K562 (cell line): ENCODE measurements around the gene APP.

Source experiments
- CC2D1A ChIP-seq: fragments of 450-650 bp; IDR thresholded peaks from 2 replicates; pipeline ENCODE4 v1.6.1; 2017; ENCODE audit warnings: mild to moderate bottlenecking
- KLF6 ChIP-seq: fragments of 250-450 bp; sonication (Bioruptor Pico); IDR thresholded peaks from 2 replicates; pipeline ENCODE4 v1.4.0; 2020; ENCODE audit warnings: mild to moderate bottlenecking, moderate library complexity, borderline replicate concordance
- NRF1 ChIP-seq, 2 experiments: fragments of 450-650 bp; IDR thresholded peaks in 1 of 2; conservative IDR thresholded peaks in 1 of 2; 2 replicates each; pipeline ENCODE4 v1.6.1; 2014; ENCODE audit warnings: mild to moderate bottlenecking in 2 of 2
- SPI1 ChIP-seq: IDR thresholded peaks from 2 replicates; pipeline ENCODE4 v1.6.1; 2011; ENCODE audit warnings: low read depth, low read length, control low read depth, borderline replicate concordance
- ZNF274 ChIP-seq: IDR thresholded peaks from 2 replicates; pipeline ENCODE4 v1.6.1; 2011; ENCODE audit warnings: low read depth, mild to moderate bottlenecking, low read length, moderate library complexity, borderline replicate concordance
- TF ChIP-seq, protein P1 (sequence below), 2 experiments: fragments of 450-650 bp; formaldehyde crosslinking in 1 of 2; IDR thresholded peaks; 2 replicates each; pipeline versions ENCODE4 v1.4.0 to v1.6.1; 2014 to 2020; ENCODE audit warnings: mild to moderate bottlenecking in 2 of 2, borderline replicate concordance in 1 of 2, low read depth in 1 of 2
- TF ChIP-seq, protein P2 (sequence below), 3 experiments: IDR thresholded peaks in 2 of 3; conservative IDR thresholded peaks in 1 of 3; 2 replicates each; pipeline ENCODE4 v1.5.1; 2011 to 2012; ENCODE audit warnings: low read length in 3 of 3, mild to moderate bottlenecking in 3 of 3, control low read depth in 2 of 3, improper control_type of control experiment in 1 of 3, inconsistent platforms in 1 of 3, low read depth in 1 of 3, mixed read lengths in 1 of 3, moderate library complexity in 1 of 3; ENCODE audit not compliant: insufficient read depth in 2 of 3
- TF ChIP-seq, protein P3 (sequence below): sonication (generic); formaldehyde crosslinking; IDR thresholded peaks from 2 replicates; pipeline ENCODE4 v1.8.1; 2023; ENCODE audit warnings: mild to moderate bottlenecking, missing genetic modification reagents
- TF ChIP-seq, protein P4 (sequence below): sonication (generic); formaldehyde crosslinking; IDR thresholded peaks from 2 replicates; pipeline ENCODE4 v1.8.0; 2023; ENCODE audit warnings: mild to moderate bottlenecking, missing genetic modification reagents

DNA sequence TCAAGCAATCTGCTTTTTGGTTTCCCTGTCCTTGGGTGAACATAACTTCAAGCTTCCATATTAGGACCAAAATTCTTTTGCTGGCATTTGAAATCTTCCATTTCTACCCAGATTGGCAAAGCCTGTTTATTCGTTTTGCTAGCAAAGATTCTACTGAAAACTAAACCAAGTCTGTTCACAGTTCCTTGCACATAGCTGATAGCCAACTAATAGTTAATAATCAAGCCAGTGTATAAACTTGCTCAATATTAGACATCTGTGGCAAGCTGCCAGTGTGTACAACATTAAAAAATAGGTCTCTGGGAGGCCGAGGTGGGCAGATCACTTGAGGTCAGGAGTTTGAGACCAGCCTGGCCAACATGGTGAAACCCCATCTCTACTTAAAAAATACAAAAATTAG is 6.3 kb downstream of the APP start:
- TF ChIP-seq, protein P1, sequence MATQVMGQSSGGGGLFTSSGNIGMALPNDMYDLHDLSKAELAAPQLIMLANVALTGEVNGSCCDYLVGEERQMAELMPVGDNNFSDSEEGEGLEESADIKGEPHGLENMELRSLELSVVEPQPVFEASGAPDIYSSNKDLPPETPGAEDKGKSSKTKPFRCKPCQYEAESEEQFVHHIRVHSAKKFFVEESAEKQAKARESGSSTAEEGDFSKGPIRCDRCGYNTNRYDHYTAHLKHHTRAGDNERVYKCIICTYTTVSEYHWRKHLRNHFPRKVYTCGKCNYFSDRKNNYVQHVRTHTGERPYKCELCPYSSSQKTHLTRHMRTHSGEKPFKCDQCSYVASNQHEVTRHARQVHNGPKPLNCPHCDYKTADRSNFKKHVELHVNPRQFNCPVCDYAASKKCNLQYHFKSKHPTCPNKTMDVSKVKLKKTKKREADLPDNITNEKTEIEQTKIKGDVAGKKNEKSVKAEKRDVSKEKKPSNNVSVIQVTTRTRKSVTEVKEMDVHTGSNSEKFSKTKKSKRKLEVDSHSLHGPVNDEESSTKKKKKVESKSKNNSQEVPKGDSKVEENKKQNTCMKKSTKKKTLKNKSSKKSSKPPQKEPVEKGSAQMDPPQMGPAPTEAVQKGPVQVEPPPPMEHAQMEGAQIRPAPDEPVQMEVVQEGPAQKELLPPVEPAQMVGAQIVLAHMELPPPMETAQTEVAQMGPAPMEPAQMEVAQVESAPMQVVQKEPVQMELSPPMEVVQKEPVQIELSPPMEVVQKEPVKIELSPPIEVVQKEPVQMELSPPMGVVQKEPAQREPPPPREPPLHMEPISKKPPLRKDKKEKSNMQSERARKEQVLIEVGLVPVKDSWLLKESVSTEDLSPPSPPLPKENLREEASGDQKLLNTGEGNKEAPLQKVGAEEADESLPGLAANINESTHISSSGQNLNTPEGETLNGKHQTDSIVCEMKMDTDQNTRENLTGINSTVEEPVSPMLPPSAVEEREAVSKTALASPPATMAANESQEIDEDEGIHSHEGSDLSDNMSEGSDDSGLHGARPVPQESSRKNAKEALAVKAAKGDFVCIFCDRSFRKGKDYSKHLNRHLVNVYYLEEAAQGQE (IDR thresholded peaks at IDR 0.05; ENCODE audit: borderline replicate concordance) = no peak
- TF ChIP-seq, protein P1 (CRISPR knock-in tag; IDR thresholded peaks at IDR 0.05; ENCODE audit: low read depth) = no peak
- TF ChIP-seq NRF1 (conservative IDR thresholded peaks at IDR 0.05 in 1 of 2, IDR thresholded peaks at IDR 0.05 in 1 of 2) (no peak), CC2D1A (no peak), KLF6 (no peak), SPI1 (no peak), ZNF274 (no peak)
- TF ChIP-seq, protein P2, sequence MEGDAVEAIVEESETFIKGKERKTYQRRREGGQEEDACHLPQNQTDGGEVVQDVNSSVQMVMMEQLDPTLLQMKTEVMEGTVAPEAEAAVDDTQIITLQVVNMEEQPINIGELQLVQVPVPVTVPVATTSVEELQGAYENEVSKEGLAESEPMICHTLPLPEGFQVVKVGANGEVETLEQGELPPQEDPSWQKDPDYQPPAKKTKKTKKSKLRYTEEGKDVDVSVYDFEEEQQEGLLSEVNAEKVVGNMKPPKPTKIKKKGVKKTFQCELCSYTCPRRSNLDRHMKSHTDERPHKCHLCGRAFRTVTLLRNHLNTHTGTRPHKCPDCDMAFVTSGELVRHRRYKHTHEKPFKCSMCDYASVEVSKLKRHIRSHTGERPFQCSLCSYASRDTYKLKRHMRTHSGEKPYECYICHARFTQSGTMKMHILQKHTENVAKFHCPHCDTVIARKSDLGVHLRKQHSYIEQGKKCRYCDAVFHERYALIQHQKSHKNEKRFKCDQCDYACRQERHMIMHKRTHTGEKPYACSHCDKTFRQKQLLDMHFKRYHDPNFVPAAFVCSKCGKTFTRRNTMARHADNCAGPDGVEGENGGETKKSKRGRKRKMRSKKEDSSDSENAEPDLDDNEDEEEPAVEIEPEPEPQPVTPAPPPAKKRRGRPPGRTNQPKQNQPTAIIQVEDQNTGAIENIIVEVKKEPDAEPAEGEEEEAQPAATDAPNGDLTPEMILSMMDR (IDR thresholded peaks at IDR 0.05 in 2 of 3, conservative IDR thresholded peaks at IDR 0.05 in 1 of 3; ENCODE audit: insufficient read depth in 2 of 3, low read depth in 1 of 3, low read length in 3 of 3) = no peak
- TF ChIP-seq, protein P3, sequence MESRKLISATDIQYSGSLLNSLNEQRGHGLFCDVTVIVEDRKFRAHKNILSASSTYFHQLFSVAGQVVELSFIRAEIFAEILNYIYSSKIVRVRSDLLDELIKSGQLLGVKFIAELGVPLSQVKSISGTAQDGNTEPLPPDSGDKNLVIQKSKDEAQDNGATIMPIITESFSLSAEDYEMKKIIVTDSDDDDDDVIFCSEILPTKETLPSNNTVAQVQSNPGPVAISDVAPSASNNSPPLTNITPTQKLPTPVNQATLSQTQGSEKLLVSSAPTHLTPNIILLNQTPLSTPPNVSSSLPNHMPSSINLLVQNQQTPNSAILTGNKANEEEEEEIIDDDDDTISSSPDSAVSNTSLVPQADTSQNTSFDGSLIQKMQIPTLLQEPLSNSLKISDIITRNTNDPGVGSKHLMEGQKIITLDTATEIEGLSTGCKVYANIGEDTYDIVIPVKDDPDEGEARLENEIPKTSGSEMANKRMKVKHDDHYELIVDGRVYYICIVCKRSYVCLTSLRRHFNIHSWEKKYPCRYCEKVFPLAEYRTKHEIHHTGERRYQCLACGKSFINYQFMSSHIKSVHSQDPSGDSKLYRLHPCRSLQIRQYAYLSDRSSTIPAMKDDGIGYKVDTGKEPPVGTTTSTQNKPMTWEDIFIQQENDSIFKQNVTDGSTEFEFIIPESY = no peak
- TF ChIP-seq, protein P4, sequence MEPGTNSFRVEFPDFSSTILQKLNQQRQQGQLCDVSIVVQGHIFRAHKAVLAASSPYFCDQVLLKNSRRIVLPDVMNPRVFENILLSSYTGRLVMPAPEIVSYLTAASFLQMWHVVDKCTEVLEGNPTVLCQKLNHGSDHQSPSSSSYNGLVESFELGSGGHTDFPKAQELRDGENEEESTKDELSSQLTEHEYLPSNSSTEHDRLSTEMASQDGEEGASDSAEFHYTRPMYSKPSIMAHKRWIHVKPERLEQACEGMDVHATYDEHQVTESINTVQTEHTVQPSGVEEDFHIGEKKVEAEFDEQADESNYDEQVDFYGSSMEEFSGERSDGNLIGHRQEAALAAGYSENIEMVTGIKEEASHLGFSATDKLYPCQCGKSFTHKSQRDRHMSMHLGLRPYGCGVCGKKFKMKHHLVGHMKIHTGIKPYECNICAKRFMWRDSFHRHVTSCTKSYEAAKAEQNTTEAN (CRISPR knock-in tag) = no peak
